ENCODE measurements around the gene ACP3. TPM values are rescaled to one million over a fixed set of nuclear protein-coding genes. Genes with fewer than 3 reads are reported as not detected.

Gene ACP3
- total and polyA plus RNA-seq, 2 of the 4 experiments (the other 2 are of a cell fraction), result 0.36 to 0.54 TPM

GRCh38 chr3:132318451-132318850 is 1.2 kb downstream of the ACP3 start:
- Histone ChIP-seq H4K91ac (ENCODE audit: insufficient read depth, low read depth, low read length) (no peak overlapping the region), H3K18ac (ENCODE audit: low read depth, low read length) (no peak overlapping the region), H3K79me1 (ENCODE audit: low read depth in 1 of 2, low read length in 2 of 2) (no peaks in the 10 kb centered on the region), H4K5ac (ENCODE audit: low read depth, low read length) (no peak overlapping the region), H3K9me1 (ENCODE audit: insufficient read depth, low read length) (no peaks in the 10 kb centered on the region), H4K20me1 (ENCODE audit: insufficient read depth, low read length) (no peaks in the 10 kb centered on the region), H3K23ac (ENCODE audit: low read depth, low read length) (no peak overlapping the region), H3K56ac (ENCODE audit: extremely low read depth, insufficient read depth, low read length) (no peak overlapping the region), H3K4me3 (ENCODE audit: insufficient read depth, low read depth, low read length) (no peak overlapping the region), H2BK5ac (ENCODE audit: low read depth, low read length, poor library complexity, severe bottlenecking) (no peak overlapping the region), H2AK5ac (ENCODE audit: low read depth, low read length) (no peak overlapping the region), H2AFZ (replicated peaks; ENCODE audit: low read length, poor library complexity) (no peak overlapping the region), H3K9ac (ENCODE audit: low read depth, low read length) (no peak overlapping the region), H3K36me3 (ENCODE audit: control insufficient read depth, insufficient read depth, low read length) (no peaks in the 10 kb centered on the region), H3K27me3 (ENCODE audit: control insufficient read depth, insufficient read depth, low read length) (no peaks in the 10 kb centered on the region), H3K9me3 (ENCODE audit: control insufficient read depth, insufficient read depth, low read length) (no peaks in the 10 kb centered on the region), H3K27ac (ENCODE audit: insufficient read depth, low read length) (no peak overlapping the region), H3K4ac (ENCODE audit: low read depth, low read length) (no peak overlapping the region), H3K4me1 (ENCODE audit: control insufficient read depth, insufficient read depth, low read length) (no peaks in the 10 kb centered on the region), H3K4me2 (ENCODE audit: low read depth, low read length) (no peak overlapping the region), H2BK120ac (ENCODE audit: low read depth, low read length) (no peak overlapping the region), H4K8ac (ENCODE audit: low read depth in 2 of 2, low read length in 2 of 2) (no peak overlapping the region), H2BK15ac (ENCODE audit: low read depth, low read length) (no peak overlapping the region), H2AK9ac (replicated peaks; ENCODE audit: low read depth, low read length, poor library complexity) (no peak overlapping the region), H2BK20ac (ENCODE audit: low read depth, low read length) (no peak overlapping the region), H3K14ac (replicated peaks; ENCODE audit: low read depth, low read length) (no peak overlapping the region)
- dilution Hi-C loops (cut with HindIII; ENCODE audit: low sequenced_read_pairs, unreplicated experiment) (no loop called here), in situ Hi-C loops (cut with MboI; ENCODE audit: low sequenced_read_pairs) (no loop called here), intact Hi-C loops (cut with micrococcal nuclease) (no loop called here)
- TF ChIP-seq BHLHE40 (IDR thresholded peaks at IDR 0.05; ENCODE audit: low read depth, low read length) (no peak), CEBPB (IDR thresholded peaks at IDR 0.05; ENCODE audit: low read depth, low read length) (no peak), CTCF (conservative IDR thresholded peaks at IDR 0.05; ENCODE audit: low read depth, low read length) (no peak), CHD1 (IDR thresholded peaks at IDR 0.05; ENCODE audit: low read depth, low read length) (no peak), MAZ (IDR thresholded peaks at IDR 0.05; ENCODE audit: borderline replicate concordance, low read depth, low read length) (no peak), RFX5 (IDR thresholded peaks at IDR 0.05; ENCODE audit: low read depth, low read length) (no peak)
- peak; percentile 46 for ATAC-seq (ENCODE audit: low read depth)
- DNase-seq, result peak; percentile 45
- WGBS, 2 experiments (ENCODE audit: extremely low coverage in 2 of 2, insufficient read length in 1 of 2), result no CpG with 5 or more reads among the region's 1 CpG
- CTCF ChIA-PET, result interaction anchor here (0.6 to 2.2 kb wide), 4 partner anchors 24 to 114 kb away, joined by 3 to 10 read pairs (median 4); no protein-coding TSS in a partner anchor
- BruUV-seq (replicated peaks), result no TSS peak
- POLR2A ChIA-PET (ENCODE audit: unreplicated experiment), result no interaction called here
